ENCODE data around the gene CCL26. TPM values are rescaled to one million over a fixed set of nuclear protein-coding genes. Genes with fewer than 3 reads are reported as not detected.
"Not testable (repeated sequence)": the region's sequence is repeated elsewhere in the genome, so short reads cannot be mapped to it uniquely, and the experiment has no call there.

Gene CCL26
- total and polyA plus RNA-seq, 12 donors = 0.55 to 2.0 (median 0.98) TPM; not detected in 5

- TF ChIP-seq, protein P1, sequence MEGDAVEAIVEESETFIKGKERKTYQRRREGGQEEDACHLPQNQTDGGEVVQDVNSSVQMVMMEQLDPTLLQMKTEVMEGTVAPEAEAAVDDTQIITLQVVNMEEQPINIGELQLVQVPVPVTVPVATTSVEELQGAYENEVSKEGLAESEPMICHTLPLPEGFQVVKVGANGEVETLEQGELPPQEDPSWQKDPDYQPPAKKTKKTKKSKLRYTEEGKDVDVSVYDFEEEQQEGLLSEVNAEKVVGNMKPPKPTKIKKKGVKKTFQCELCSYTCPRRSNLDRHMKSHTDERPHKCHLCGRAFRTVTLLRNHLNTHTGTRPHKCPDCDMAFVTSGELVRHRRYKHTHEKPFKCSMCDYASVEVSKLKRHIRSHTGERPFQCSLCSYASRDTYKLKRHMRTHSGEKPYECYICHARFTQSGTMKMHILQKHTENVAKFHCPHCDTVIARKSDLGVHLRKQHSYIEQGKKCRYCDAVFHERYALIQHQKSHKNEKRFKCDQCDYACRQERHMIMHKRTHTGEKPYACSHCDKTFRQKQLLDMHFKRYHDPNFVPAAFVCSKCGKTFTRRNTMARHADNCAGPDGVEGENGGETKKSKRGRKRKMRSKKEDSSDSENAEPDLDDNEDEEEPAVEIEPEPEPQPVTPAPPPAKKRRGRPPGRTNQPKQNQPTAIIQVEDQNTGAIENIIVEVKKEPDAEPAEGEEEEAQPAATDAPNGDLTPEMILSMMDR (IDR thresholded peaks at IDR 0.05) = no peak
- Histone ChIP-seq H3K4me3 (no peak overlapping the region), H3K27ac (no peak overlapping the region), H3K36me3 (peaks cover 0 to 25% (median 0%) of the 10 kb centered on the region in 9 donors), H3K9me3 (no peaks in the 10 kb centered on the region), H3K4me1 (peaks cover 7 to 42% (median 19%) of the 10 kb centered on the region in 9 donors), H3K27me3 (no peaks in the 10 kb centered on the region)
- WGBS, 2 donors = 81 to 84% methylated on average over 12 of the region's 12 CpGs
- no peak for ATAC-seq
- intact Hi-C loops (cut with DNase I) = loop anchor here in 3 of 10 donors (10.0 kb wide), 2 partner anchors 87 to 117 kb away; no protein-coding TSS in a partner anchor
- no peak for DNase-seq
Measured at GRCh38 chr7:75732016-75732521, 39.9 kb downstream of the CCL26 start.

DNA sequence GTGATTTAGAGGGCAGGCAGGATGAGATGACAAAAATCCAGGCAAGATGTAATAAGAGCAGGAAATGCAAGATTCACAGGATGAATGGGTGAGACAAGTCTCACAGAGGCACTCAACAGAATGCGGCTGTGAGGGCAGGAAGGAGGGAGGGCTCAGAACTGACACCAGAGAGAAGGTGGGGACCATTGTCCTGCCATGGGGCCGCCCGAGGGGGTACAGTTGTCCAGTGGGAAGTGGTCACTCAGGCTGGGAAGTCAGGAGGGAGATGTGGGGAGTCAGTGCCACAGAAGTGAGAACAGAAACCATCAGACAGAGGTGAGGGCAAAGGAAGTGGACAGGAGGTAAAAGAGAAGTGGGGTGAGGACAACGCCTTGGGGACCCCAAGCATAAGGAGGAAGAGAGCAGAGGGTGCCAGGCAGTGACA, 42.1 kb downstream of the CCL26 start:
- intact Hi-C loops (cut with DNase I) = loop anchor here in 3 of 10 donors (10.0 kb wide), 2 partner anchors 85 to 115 kb away; no protein-coding TSS in a partner anchor
- 61 to 71% methylated on average over 4 of the region's 4 CpGs for WGBS, 2 donors
- H3K9me3 ChIP-seq = no peaks in the 10 kb centered on the region
- DNase-seq (no peak), ATAC-seq (no peak)
- H3K4me1 ChIP-seq = peaks cover 4 to 37% (median 14%) of the 10 kb centered on the region in 9 donors
- no peak overlapping the region for H3K4me3 ChIP-seq
- TF ChIP-seq, protein P1 (IDR thresholded peaks at IDR 0.05) = no peak
- H3K27me3 ChIP-seq = no peaks in the 10 kb centered on the region
- peaks cover 0 to 25% (median 0%) of the 10 kb centered on the region in 9 donors for H3K36me3 ChIP-seq
- H3K27ac ChIP-seq = peak overlapping the region in 1 of 10 donors; percentile 24

DNA sequence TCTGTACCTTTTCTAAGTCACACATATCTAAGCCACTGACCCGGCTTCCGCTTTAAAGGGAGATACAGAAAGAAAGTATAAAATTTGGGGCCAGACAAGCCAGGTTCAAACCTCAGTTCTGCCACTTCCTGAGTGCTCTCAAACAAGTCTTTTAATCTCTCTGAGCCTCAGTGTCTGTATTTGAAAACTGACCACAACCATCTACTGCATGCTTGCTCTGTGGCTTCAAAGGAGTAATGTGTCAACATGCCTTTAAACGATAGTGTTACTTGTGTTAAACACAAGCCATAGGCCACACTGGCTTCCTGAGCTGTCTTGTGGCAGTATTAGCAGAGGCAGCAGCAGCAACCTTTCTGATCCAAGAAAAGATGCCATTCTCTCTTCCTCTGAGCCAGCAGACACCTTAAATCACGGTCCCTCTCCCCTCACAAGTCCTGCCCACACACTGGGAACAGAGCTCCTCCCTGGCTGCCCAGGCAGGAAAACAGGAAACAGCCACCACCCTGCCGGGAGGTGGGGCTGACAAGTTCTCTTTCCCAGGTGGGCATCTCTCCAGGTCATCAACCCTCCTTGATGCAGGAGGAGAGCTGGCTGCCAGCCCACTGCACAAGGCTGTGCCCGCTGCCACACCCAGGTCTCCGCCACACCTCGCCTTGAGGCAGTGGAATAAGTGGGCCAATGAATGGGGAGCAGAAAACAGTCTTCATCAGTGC, 44.0 kb downstream of the CCL26 start:
- 58 to 61% methylated on average over 8 of the region's 8 CpGs for WGBS, 2 donors
- ATAC-seq (peak; percentile 40 to 64 (median 50)), DNase-seq (peak in 1 of 2 donors; percentile 32)
- no peak overlapping the region for H3K4me3 ChIP-seq
- intact Hi-C loops (cut with DNase I) = no loop called here
- H3K36me3 ChIP-seq = peaks cover 0 to 16% (median 0%) of the 10 kb centered on the region in 9 donors
- H3K27ac ChIP-seq = peak overlapping the region in 9 of 10 donors; percentile 16 to 72 (median 57)
- TF ChIP-seq, protein P1 (IDR thresholded peaks at IDR 0.05) = no peak
- H3K27me3 ChIP-seq = no peaks in the 10 kb centered on the region
- no peaks in the 10 kb centered on the region for H3K9me3 ChIP-seq
- peaks cover 4 to 28% (median 12%) of the 10 kb centered on the region in 9 donors for H3K4me1 ChIP-seq

GRCh38 chr7:75727351-75727750, 44.7 kb downstream of the CCL26 start:
- intact Hi-C loops (cut with DNase I); H3K4me3 ChIP-seq; H3K9me3 ChIP-seq; H3K27me3 ChIP-seq; DNase-seq; H3K36me3 ChIP-seq; ATAC-seq: not testable (repeated sequence)
- Histone ChIP-seq H3K27ac (peak overlapping the region in 4 of 10 donors; percentile 28 to 72 (median 63)), H3K4me1 (peaks cover 4 to 31% (median 18%) of the 10 kb centered on the region in 9 donors)
- WGBS, 2 donors = 81 to 82% methylated on average over 6 of the region's 6 CpGs

Measured in heart right ventricle (tissue), 16 donors.